NCI-H1417 (cell line): ENCODE measurements around the gene RICTOR.

Experiments used
- DNase-seq, 3 experiments: peaks; one replicate each; lab custom pipeline; 2025; lab: John Stamatoyannopoulos, UW

Gene RICTOR

GRCh38 chr5:38888041-38888440, 186.2 kb downstream of the RICTOR start:
- no peak for DNase-seq
